ENCODE measurements around the gene LGALS3BP. TPM values are rescaled to one million over a fixed set of nuclear protein-coding genes. Genes with fewer than 3 reads are reported as not detected.

Gene LGALS3BP
- total and polyA plus RNA-seq, 7 experiments from 2014 or later, result 44.7 to 267 (median 69.1) TPM

- Mint-ChIP-seq H3K27ac (peak overlapping the region in 5 of 9 donors; percentile 37 to 83 (median 72)), H3K4me1 (peaks cover 11 to 21% (median 14%) of the 10 kb centered on the region in 7 donors), H3K9me3 (no peaks in the 10 kb centered on the region), H3K36me3 (no peaks in the 10 kb centered on the region), H3K27me3 (peaks cover 0 to 38% (median 0%) of the 10 kb centered on the region in 5 donors), H3K4me3 (peak overlapping the region; percentile 32 to 88 (median 78))
- intact Hi-C loops (cut with micrococcal nuclease), result loop anchor here in 1 of 2 donors (5.0 kb wide), 1 partner anchor 56 kb away; no protein-coding TSS in a partner anchor
- Histone ChIP-seq H3K27ac (ENCODE audit: low read depth, low read length) (no peak overlapping the region), H3K4me1 (ENCODE audit: control insufficient read depth in 2 of 2, insufficient read depth in 2 of 2, low read length in 2 of 2) (peaks cover 0 to 7% of the 10 kb centered on the region in 2 donors), H3K27me3 (ENCODE audit: control insufficient read depth in 2 of 2, insufficient read depth in 2 of 2, low read length in 2 of 2) (no peaks in the 10 kb centered on the region), H3K9me3 (ENCODE audit: control insufficient read depth in 2 of 3, low read length in 3 of 3) (no peaks in the 10 kb centered on the region), H3K4me3 (ENCODE audit: low read length) (no peak overlapping the region), H3K36me3 (ENCODE audit: control insufficient read depth in 2 of 3, insufficient read depth in 3 of 3, low read length in 3 of 3) (no peaks in the 10 kb centered on the region)
- no peak for ATAC-seq
- POLR2A ChIA-PET, result interaction anchor here (0.7 kb wide), 1 partner anchor 78 kb away, joined by 3 read pairs; no protein-coding TSS in a partner anchor
- CTCF ChIA-PET, result interaction anchor here (1.5 kb wide), 1 partner anchor 57 kb away, joined by 6 read pairs; no protein-coding TSS in a partner anchor
- DNase-seq, result no peak
These were observed 56.8 kb downstream of the LGALS3BP start for GRCh38 chr17:78922816-78923498.

DNA sequence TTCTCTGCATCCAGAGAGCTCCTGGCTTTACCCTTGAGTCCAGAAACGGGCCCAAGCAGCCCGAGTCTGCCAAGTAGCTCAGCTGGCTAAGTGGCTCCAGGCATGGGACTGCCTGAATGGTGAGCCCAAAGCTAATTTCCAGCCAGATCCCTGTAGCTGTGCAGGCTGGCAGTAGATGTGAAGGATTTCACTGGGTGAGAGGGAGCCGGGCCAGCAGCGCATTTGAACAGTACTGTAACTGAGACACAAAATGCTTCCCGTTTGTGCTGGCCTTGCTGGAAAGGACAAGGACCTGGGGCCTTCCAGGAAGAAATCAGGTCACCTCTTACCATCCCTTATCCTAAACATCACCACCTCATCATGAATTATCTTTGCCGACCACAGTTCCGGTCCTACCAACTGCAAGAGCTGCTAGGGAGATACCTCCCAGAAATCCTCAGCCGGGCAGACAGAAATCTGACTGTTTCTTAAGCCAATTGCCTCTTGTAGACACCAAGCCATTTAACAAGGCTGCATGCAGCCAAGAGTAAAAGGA lies 58.2 kb downstream of the LGALS3BP start:
- DNase-seq, result no peak
- no peaks in the 10 kb centered on the region for H3K36me3 Mint-ChIP-seq
- H3K27ac ChIP-seq (ENCODE audit: low read depth, low read length), result no peak overlapping the region
- H3K4me3 Mint-ChIP-seq, result no peak overlapping the region
- H3K27me3 Mint-ChIP-seq, result peaks cover 0 to 24% (median 0%) of the 10 kb centered on the region in 5 donors
- H3K4me1 Mint-ChIP-seq, result peaks cover 12 to 26% (median 22%) of the 10 kb centered on the region in 7 donors
- no peaks in the 10 kb centered on the region for H3K36me3 ChIP-seq (ENCODE audit: control insufficient read depth in 2 of 3, insufficient read depth in 3 of 3, low read length in 3 of 3)
- intact Hi-C loops (cut with micrococcal nuclease), result loop anchor here in 1 of 2 donors (5.0 kb wide), 1 partner anchor 54 kb away; no protein-coding TSS in a partner anchor
- peaks cover 0 to 7% of the 10 kb centered on the region in 2 donors for H3K4me1 ChIP-seq (ENCODE audit: control insufficient read depth in 2 of 2, insufficient read depth in 2 of 2, low read length in 2 of 2)
- ATAC-seq, result no peak
- POLR2A ChIA-PET, result no interaction called here
- peak overlapping the region in 5 of 9 donors; percentile 21 to 74 (median 37) for H3K27ac Mint-ChIP-seq
- CTCF ChIA-PET, result no interaction called here
- no peaks in the 10 kb centered on the region for H3K9me3 ChIP-seq (ENCODE audit: control insufficient read depth in 2 of 3, low read length in 3 of 3)
- no peak overlapping the region for H3K4me3 ChIP-seq (ENCODE audit: low read length)
- H3K9me3 Mint-ChIP-seq, result no peaks in the 10 kb centered on the region
- H3K27me3 ChIP-seq (ENCODE audit: control insufficient read depth in 2 of 2, insufficient read depth in 2 of 2, low read length in 2 of 2), result no peaks in the 10 kb centered on the region

Other genes starting within 250 kb of the LGALS3BP start
- 100 to 1,000 TPM; 297 to 452 (median 420) TPM for gene CYTH1, start 197.7 kb downstream of the LGALS3BP start, total RNA-seq
- gene CYTH1, start 197.7 kb downstream of the LGALS3BP start, polyA plus RNA-seq, result 100 to 1,000 TPM; 314 to 395 TPM
- gene USP36, start 139.1 kb downstream of the LGALS3BP start, total RNA-seq, result 100 to 1,000 TPM; 107 to 414 (median 154) TPM
- 10 to 100 TPM; 37.4 to 46.9 TPM for gene USP36, start 139.1 kb downstream of the LGALS3BP start, polyA plus RNA-seq
- gene CEP295NL, start 76.7 kb downstream of the LGALS3BP start, total RNA-seq, result 10 to 100 TPM in 1 of 5 experiments, 1 to 10 TPM in 1, under 1 TPM in 2, not detected in 1; 0.19 to 14.1 (median 1.8) TPM
- not detected for gene CEP295NL, start 76.7 kb downstream of the LGALS3BP start, polyA plus RNA-seq
- gene TIMP2, start 54.5 kb downstream of the LGALS3BP start, total RNA-seq, result 10 to 100 TPM in 1 of 5 experiments, 1 to 10 TPM in 4; 1.2 to 46.1 (median 5.8) TPM
- gene TIMP2, start 54.5 kb downstream of the LGALS3BP start, polyA plus RNA-seq, result under 1 TPM; 0.23 to 0.31 TPM
- 10 to 100 TPM; 40.1 to 82.2 (median 43.0) TPM for gene CANT1, start 29.8 kb upstream of the LGALS3BP start, total RNA-seq
- 10 to 100 TPM; 11.2 to 11.4 TPM for gene CANT1, start 29.8 kb upstream of the LGALS3BP start, polyA plus RNA-seq
- under 1 TPM in 1 of 5 experiments, not detected in 4; 0.10 TPM for gene C1QTNF1, start 44.2 kb upstream of the LGALS3BP start, total RNA-seq
- gene C1QTNF1, start 44.2 kb upstream of the LGALS3BP start, polyA plus RNA-seq, result not detected
- gene ENGASE, start 94.9 kb upstream of the LGALS3BP start, total RNA-seq, result 100 to 1,000 TPM in 2 of 5 experiments, 10 to 100 TPM in 3; 41.5 to 214 (median 85.9) TPM
- gene ENGASE, start 94.9 kb upstream of the LGALS3BP start, polyA plus RNA-seq, result 1 to 10 TPM; 3.8 to 6.4 TPM